ENCODE measurements around the gene CBR3. TPM values are rescaled to one million over a fixed set of nuclear protein-coding genes. Genes with fewer than 3 reads are reported as not detected.
"Not testable (repeated sequence)": the region's sequence is repeated elsewhere in the genome, so short reads cannot be mapped to it uniquely, and the experiment has no call there.

CBR3 gene
- total and polyA plus RNA-seq, 2 donors (not counting 3 experiments of a cell fraction or from before 2014, with no cell fraction given), result 9.7 to 13.3 TPM

- no peaks in the 10 kb centered on the region for H4K20me1 ChIP-seq (replicated peaks; ENCODE audit: control insufficient read depth, extremely low read depth, insufficient read depth, low read length)
- intact Hi-C loops (cut with micrococcal nuclease) (no loop called here), dilution Hi-C loops (cut with MboI; ENCODE audit: extremely low pct_ligation_motif_present, low sequenced_read_pairs) (no loop called here)
- FAIRE-seq (no peak), DNase-seq (ENCODE audit: low read depth, low spot score) (no peak)
- no peak overlapping the region for H3K4me2 ChIP-seq (ENCODE audit: insufficient read depth, low read length)
- H2AFZ ChIP-seq (ENCODE audit: low read depth, low read length), result no peak overlapping the region
- POLR2A ChIA-PET, result no interaction called here
- H3K27ac ChIP-seq (ENCODE audit: insufficient read depth, low read depth, low read length), result no peak overlapping the region
- peaks cover 16 to 21% of the 10 kb centered on the region in 2 experiments for H3K27me3 ChIP-seq (ENCODE audit: control insufficient read depth in 2 of 2, insufficient read depth in 2 of 2, low read length in 2 of 2)
- CTCF ChIA-PET, result no interaction called here
- H3K9ac ChIP-seq (replicated peaks; ENCODE audit: extremely low read depth, insufficient read depth, low read length), result no peak overlapping the region
- H3K4me1 ChIP-seq (ENCODE audit: control insufficient read depth, extremely low read depth, insufficient read depth, low read length), result peaks cover 3% of the 10 kb centered on the region
- H3K36me3 ChIP-seq (ENCODE audit: control insufficient read depth in 2 of 2, extremely low read depth in 1 of 2, insufficient read depth in 2 of 2, low read length in 2 of 2), result no peaks in the 10 kb centered on the region
- TF ChIP-seq MYC (IDR thresholded peaks at IDR 0.05; ENCODE audit: low read depth, low read length), result no peak
- TF ChIP-seq JUN (IDR thresholded peaks at IDR 0.05; ENCODE audit: borderline replicate concordance, insufficient read depth, insufficient read length, low read depth), result no peak
- no peak for TF ChIP-seq GATA2 (IDR thresholded peaks at IDR 0.05; ENCODE audit: insufficient read depth, insufficient read length, low read depth, low read length)
- no peak for TF ChIP-seq EZH2 (IDR thresholded peaks at IDR 0.05; ENCODE audit: borderline replicate concordance, low read depth, low read length, severe bottlenecking)
- no peak for TF ChIP-seq POLR2AphosphoS5 (IDR thresholded peaks at IDR 0.05; ENCODE audit: insufficient read depth, low read depth, low read length)
- TF ChIP-seq POLR2A (IDR thresholded peaks at IDR 0.05; ENCODE audit: low read depth, low read length), result no peak
- no peak for TF ChIP-seq FOS (IDR thresholded peaks at IDR 0.05; ENCODE audit: borderline replicate concordance, insufficient read depth, low read length)
- TF ChIP-seq CTCF (IDR thresholded peaks at IDR 0.05; ENCODE audit: extremely low read depth in 1 of 2, insufficient read depth in 1 of 2, low read depth in 1 of 2, low read length in 2 of 2), result no peak
- TF ChIP-seq MAX (IDR thresholded peaks at IDR 0.05; ENCODE audit: insufficient read depth, insufficient read length), result no peak
- no peaks in the 10 kb centered on the region for H3K9me1 ChIP-seq (replicated peaks; ENCODE audit: control insufficient read depth, extremely low read depth, insufficient read depth, low read length)
- no peak overlapping the region for H3K4me3 ChIP-seq (replicated peaks in 1 of 3; ENCODE audit: insufficient read depth in 1 of 3, low read depth in 1 of 3, low read length in 3 of 3)
- no TSS peak for BruUV-seq (replicated peaks)
- H3K79me2 ChIP-seq (ENCODE audit: control insufficient read depth, insufficient read depth, low read length), result no peaks in the 10 kb centered on the region
- peaks cover under 1% of the 10 kb centered on the region for H3K9me3 ChIP-seq (replicated peaks; ENCODE audit: control insufficient read depth, insufficient read depth, low read length)
Measured at GRCh38 chr21:36099000-36099399, 35.9 kb upstream of the CBR3 start.

- POLR2A ChIA-PET; CTCF ChIA-PET; H3K9me3 ChIP-seq (replicated peaks; ENCODE audit: control insufficient read depth, insufficient read depth, low read length); H3K27ac ChIP-seq (ENCODE audit: insufficient read depth, low read depth, low read length); H3K4me3 ChIP-seq (replicated peaks in 1 of 3; ENCODE audit: insufficient read depth in 1 of 3, low read depth in 1 of 3, low read length in 3 of 3); FAIRE-seq; DNase-seq (ENCODE audit: low read depth, low spot score); H3K36me3 ChIP-seq (ENCODE audit: control insufficient read depth in 2 of 2, extremely low read depth in 1 of 2, insufficient read depth in 2 of 2, low read length in 2 of 2); H2AFZ ChIP-seq (ENCODE audit: low read depth, low read length); BruUV-seq (replicated peaks); H3K9me1 ChIP-seq (replicated peaks; ENCODE audit: control insufficient read depth, extremely low read depth, insufficient read depth, low read length); H3K9ac ChIP-seq (replicated peaks; ENCODE audit: extremely low read depth, insufficient read depth, low read length); intact Hi-C loops (cut with micrococcal nuclease); H4K20me1 ChIP-seq (replicated peaks; ENCODE audit: control insufficient read depth, extremely low read depth, insufficient read depth, low read length); dilution Hi-C loops (cut with MboI; ENCODE audit: extremely low pct_ligation_motif_present, low sequenced_read_pairs); H3K79me2 ChIP-seq (ENCODE audit: control insufficient read depth, insufficient read depth, low read length); H3K4me1 ChIP-seq (ENCODE audit: control insufficient read depth, extremely low read depth, insufficient read depth, low read length); H3K4me2 ChIP-seq (ENCODE audit: insufficient read depth, low read length): not testable (repeated sequence)
- peaks cover 20 to 22% of the 10 kb centered on the region in 2 experiments for H3K27me3 ChIP-seq (ENCODE audit: control insufficient read depth in 2 of 2, insufficient read depth in 2 of 2, low read length in 2 of 2)
Measured at GRCh38 chr21:36099695-36100211, 35.1 kb upstream of the CBR3 start.

Data from endothelial cell of umbilical vein (primary cell).